Endothelial cell of umbilical vein (primary cell): Measurements from ENCODE around the gene NUBPL. TPM values are rescaled to one million over a fixed set of nuclear protein-coding genes. Genes with fewer than 3 reads are reported as not detected.

Experiments used
- BruUV-seq: library from RNA; stranded (reverse); fragments of 400-500 nt; replicated peaks from 2 replicates; lab custom pipeline; 2021; lab: Mats Ljungman, UMichigan
- CTCF ChIA-PET: fragments of 300-600, 350-600 bp; sonication (Branson Sonifier 250); formaldehyde crosslinking; loops from one replicate; lab custom pipeline; 2021; ENCODE audit warnings: antibody characterized with exemption, inconsistent platforms; lab: Charles Lee
- POLR2A ChIA-PET: fragments of 300-600, 350-600 bp; sonication (Branson Sonifier 250); formaldehyde crosslinking; loops from one replicate; lab custom pipeline; 2021; ENCODE audit warnings: antibody characterized with exemption, inconsistent platforms; lab: Charles Lee
- DNase-seq: peaks from one replicate; pipeline ENCODE4 v3.0.0-alpha.2; 2011; ENCODE audit warnings: low read depth, low spot score
- FAIRE-seq: peaks from 2 replicates; lab custom pipeline; 2011; peaks lifted over from hg19 to GRCh38; lab: Jason Lieb, UNC
- H2AFZ ChIP-seq: 2 replicates; pipeline ENCODE4 v1.6.0; 2012; ENCODE audit warnings: low read depth, low read length, control low read depth, inconsistent platforms
- H3K27ac ChIP-seq: 2 replicates; pipeline ENCODE4 v1.5.1; 2011; ENCODE audit warnings: low read depth, mild to moderate bottlenecking, control low read depth, low read length, moderate library complexity; ENCODE audit not compliant: insufficient read depth
- H3K27me3 ChIP-seq, 2 experiments: 2 replicates each; pipeline versions ENCODE4 v1.6.0 to v1.6.1; 2011; ENCODE audit warnings: low read length in 2 of 2, mixed read lengths in 1 of 2; ENCODE audit not compliant: control insufficient read depth in 2 of 2, insufficient read depth in 2 of 2
- H3K36me3 ChIP-seq, 2 experiments: 2 replicates in 1 of 2; 3 replicates in 1 of 2; pipeline ENCODE4 v1.5.1; 2011; ENCODE audit warnings: low read length in 2 of 2, mild to moderate bottlenecking in 1 of 2, moderate library complexity in 1 of 2; ENCODE audit not compliant: control insufficient read depth in 2 of 2, insufficient read depth in 2 of 2; ENCODE audit errors: extremely low read depth in 1 of 2
- H3K4me1 ChIP-seq: 3 replicates; pipeline ENCODE4 v1.5.1; 2011; ENCODE audit warnings: mild to moderate bottlenecking, low read length; ENCODE audit not compliant: control insufficient read depth, insufficient read depth; ENCODE audit errors: extremely low read depth
- H3K4me2 ChIP-seq: 2 replicates; pipeline ENCODE4 v1.6.1; 2011; ENCODE audit warnings: low read length, control low read depth, mixed read lengths; ENCODE audit not compliant: insufficient read depth
- H3K4me3 ChIP-seq, 3 experiments: fragments of 200-600 bp in 1 of 3; sonication (generic), shearing (Covaris generic) in 1 of 3; replicated peaks in 1 of 3; 2 replicates each; pipeline ENCODE4 v1.5.1; 2011 to 2016; ENCODE audit warnings: control low read depth in 3 of 3, low read length in 3 of 3, mild to moderate bottlenecking in 2 of 3, inconsistent platforms in 1 of 3, low read depth in 1 of 3, moderate library complexity in 1 of 3; ENCODE audit not compliant: insufficient read depth in 1 of 3
- H3K79me2 ChIP-seq: 2 replicates; pipeline ENCODE4 v1.6.0; 2012; ENCODE audit warnings: low read length, inconsistent platforms; ENCODE audit not compliant: control insufficient read depth, insufficient read depth
- H3K9ac ChIP-seq: replicated peaks from 2 replicates; pipeline ENCODE3; 2011; ENCODE audit warnings: low read length, control low read depth; ENCODE audit not compliant: insufficient read depth; ENCODE audit errors: extremely low read depth
- H3K9me1 ChIP-seq: replicated peaks from 3 replicates; pipeline ENCODE4 v1.6.0; 2011; ENCODE audit warnings: mild to moderate bottlenecking, low read length; ENCODE audit not compliant: control insufficient read depth, insufficient read depth; ENCODE audit errors: extremely low read depth
- H3K9me3 ChIP-seq: replicated peaks from 2 replicates; pipeline ENCODE4 v1.5.1; 2012; ENCODE audit warnings: low read length, inconsistent platforms; ENCODE audit not compliant: control insufficient read depth, insufficient read depth
- H4K20me1 ChIP-seq: replicated peaks from 2 replicates; pipeline ENCODE3; 2011; ENCODE audit warnings: mild to moderate bottlenecking, low read length; ENCODE audit not compliant: control insufficient read depth, insufficient read depth; ENCODE audit errors: extremely low read depth
- EZH2 ChIP-seq: IDR thresholded peaks from 2 replicates; pipeline ENCODE4 v1.6.1; 2012; ENCODE audit warnings: borderline replicate concordance, low read depth, mild to moderate bottlenecking, moderate library complexity, low read length, inconsistent platforms; ENCODE audit not compliant: severe bottlenecking
- FOS ChIP-seq: IDR thresholded peaks from 2 replicates; pipeline ENCODE4 v1.6.1; 2011; ENCODE audit warnings: mild to moderate bottlenecking, low read length, moderate library complexity, borderline replicate concordance; ENCODE audit not compliant: insufficient read depth
- GATA2 ChIP-seq: IDR thresholded peaks from 2 replicates; pipeline ENCODE4 v1.7.0; 2011; ENCODE audit warnings: low read depth, mild to moderate bottlenecking, moderate library complexity, mixed read lengths, low read length; ENCODE audit not compliant: insufficient read length, insufficient read depth
- JUN ChIP-seq: IDR thresholded peaks from 2 replicates; pipeline ENCODE4 v1.6.1; 2011; ENCODE audit warnings: borderline replicate concordance, low read depth; ENCODE audit not compliant: insufficient read length, insufficient read depth
- MYC ChIP-seq: IDR thresholded peaks from one replicate; pipeline ENCODE4 v1.6.1; 2011; ENCODE audit warnings: mild to moderate bottlenecking, low read depth, low read length
- POLR2A ChIP-seq: IDR thresholded peaks from 2 replicates; pipeline ENCODE4 v1.6.1; 2012; ENCODE audit warnings: low read depth, mild to moderate bottlenecking, control low read depth, low read length
- POLR2AphosphoS5 ChIP-seq: IDR thresholded peaks from 2 replicates; pipeline ENCODE4 v1.6.1; 2012; ENCODE audit warnings: low read depth, mild to moderate bottlenecking, control low read depth, low read length, moderate library complexity; ENCODE audit not compliant: insufficient read depth
- dilution Hi-C: fragments of 300-500 bp; cut with MboI; formaldehyde crosslinking; loops from one replicate; pipeline ENCODE4 v1.15.0; 2019; ENCODE audit warnings: low sequenced_read_pairs; ENCODE audit not compliant: extremely low pct_ligation_motif_present
- intact Hi-C: fragments of 100-400 bp; cut with micrococcal nuclease; formaldehyde crosslinking; loops from one replicate; pipeline ENCODE4 v1.10.0; 2022
- polyA plus RNA-seq, 4 experiments: library from polyadenylated mRNA; depleted of rRNA in 3 of 4; stranded (reverse) in 3 of 4; unstranded in 1 of 4; fragments of >200 nt; gene quantifications; 2 replicates each; pipeline versions ENCODE4 v1.2.1 to v1.2.3, GENCODE V29; 2011 to 2012; ENCODE audit warnings: missing spikeins in 1 of 4
- total RNA-seq: library from RNA; stranded (reverse); gene quantifications from 2 replicates; pipeline ENCODE4 v1.2.3, GENCODE V29; 2021
- TF ChIP-seq, protein P1 (sequence below), 2 donors: IDR thresholded peaks; 1 replicate in 1 of 2; 2 replicates in 1 of 2; pipeline ENCODE4 v1.5.1; 2011; ENCODE audit warnings: low read length in 2 of 2, mild to moderate bottlenecking in 2 of 2, moderate library complexity in 2 of 2, control low read depth in 1 of 2, inconsistent platforms in 1 of 2, low read depth in 1 of 2; ENCODE audit not compliant: insufficient read depth in 1 of 2; ENCODE audit errors: extremely low read depth in 1 of 2
- TF ChIP-seq, protein P2 (sequence below): IDR thresholded peaks from 2 replicates; pipeline ENCODE4 v1.6.1; 2011; ENCODE audit not compliant: insufficient read depth, insufficient read length

NUBPL gene
- total and polyA plus RNA-seq, 2 donors (not counting 3 experiments of a cell fraction or from before 2014, with no cell fraction given) = 2.1 to 12.3 TPM

DNA sequence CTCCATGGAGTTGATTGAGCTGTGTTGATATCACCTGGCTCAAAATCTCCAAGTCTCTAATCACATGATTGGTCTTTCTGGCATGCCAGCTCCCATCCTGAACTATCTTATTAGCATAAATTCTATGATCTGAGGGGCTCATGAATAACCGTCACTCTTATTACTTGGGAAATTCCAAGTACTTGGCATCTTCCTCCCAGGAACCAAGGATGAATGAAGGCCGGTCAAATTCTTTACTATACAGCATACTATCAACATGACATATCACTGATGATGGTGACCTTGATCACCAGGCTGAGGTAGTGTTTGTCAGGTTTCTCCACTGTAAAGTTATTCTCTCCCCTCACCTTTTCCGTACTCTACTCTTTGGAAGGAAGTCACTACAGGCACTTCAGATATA lies 16.4 kb upstream of the NUBPL start:
- DNase-seq (no peak), FAIRE-seq (no peak)
- no peaks in the 10 kb centered on the region for H3K9me3 ChIP-seq
- no peaks in the 10 kb centered on the region for H3K79me2 ChIP-seq
- intact Hi-C loops = no loop called here
- no peaks in the 10 kb centered on the region for H3K4me1 ChIP-seq
- H3K4me3 ChIP-seq = no peak overlapping the region
- POLR2A ChIA-PET = no interaction called here
- no peak overlapping the region for H3K9ac ChIP-seq
- CTCF ChIA-PET = interaction anchor here (1.2 to 1.5 kb wide), 2 partner anchors 10 to 708 kb away, joined by 4 to 5 read pairs; no protein-coding TSS in a partner anchor
- BruUV-seq = no TSS peak
- H4K20me1 ChIP-seq = no peaks in the 10 kb centered on the region
- peaks cover 4 to 6% of the 10 kb centered on the region in 2 experiments for H3K27me3 ChIP-seq
- no peaks in the 10 kb centered on the region for H3K36me3 ChIP-seq
- dilution Hi-C loops = no loop called here
- H2AFZ ChIP-seq = no peak overlapping the region
- H3K4me2 ChIP-seq = no peak overlapping the region
- TF ChIP-seq EZH2 (no peak), POLR2AphosphoS5 (no peak), FOS (no peak), GATA2 (no peak), MYC (no peak), POLR2A (no peak), JUN (no peak)
- TF ChIP-seq, protein P1, sequence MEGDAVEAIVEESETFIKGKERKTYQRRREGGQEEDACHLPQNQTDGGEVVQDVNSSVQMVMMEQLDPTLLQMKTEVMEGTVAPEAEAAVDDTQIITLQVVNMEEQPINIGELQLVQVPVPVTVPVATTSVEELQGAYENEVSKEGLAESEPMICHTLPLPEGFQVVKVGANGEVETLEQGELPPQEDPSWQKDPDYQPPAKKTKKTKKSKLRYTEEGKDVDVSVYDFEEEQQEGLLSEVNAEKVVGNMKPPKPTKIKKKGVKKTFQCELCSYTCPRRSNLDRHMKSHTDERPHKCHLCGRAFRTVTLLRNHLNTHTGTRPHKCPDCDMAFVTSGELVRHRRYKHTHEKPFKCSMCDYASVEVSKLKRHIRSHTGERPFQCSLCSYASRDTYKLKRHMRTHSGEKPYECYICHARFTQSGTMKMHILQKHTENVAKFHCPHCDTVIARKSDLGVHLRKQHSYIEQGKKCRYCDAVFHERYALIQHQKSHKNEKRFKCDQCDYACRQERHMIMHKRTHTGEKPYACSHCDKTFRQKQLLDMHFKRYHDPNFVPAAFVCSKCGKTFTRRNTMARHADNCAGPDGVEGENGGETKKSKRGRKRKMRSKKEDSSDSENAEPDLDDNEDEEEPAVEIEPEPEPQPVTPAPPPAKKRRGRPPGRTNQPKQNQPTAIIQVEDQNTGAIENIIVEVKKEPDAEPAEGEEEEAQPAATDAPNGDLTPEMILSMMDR (IDR thresholded peaks at IDR 0.05; ENCODE audit: extremely low read depth in 1 of 2, insufficient read depth in 1 of 2, low read depth in 1 of 2, low read length in 2 of 2) = no peak
- TF ChIP-seq, protein P2, sequence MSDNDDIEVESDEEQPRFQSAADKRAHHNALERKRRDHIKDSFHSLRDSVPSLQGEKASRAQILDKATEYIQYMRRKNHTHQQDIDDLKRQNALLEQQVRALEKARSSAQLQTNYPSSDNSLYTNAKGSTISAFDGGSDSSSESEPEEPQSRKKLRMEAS = no peak
- H3K9me1 ChIP-seq = no peaks in the 10 kb centered on the region
- no peak overlapping the region for H3K27ac ChIP-seq
